OCI-LY7 (cell line): Measurements from ENCODE around the gene LRRC10B.

Experiments used
- EZH2phosphoT487 ChIP-seq: fragments of 200-600 bp; sonication (generic); IDR thresholded peaks from 2 replicates; pipeline ENCODE4 v1.6.1; 2018; ENCODE audit warnings: low read depth, borderline replicate concordance, mild to moderate bottlenecking, mixed run types, antibody characterized with exemption, low read length, moderate library complexity, mixed read lengths
- TF ChIP-seq, protein P1 (sequence below): fragments of 200-600 bp; sonication (generic); conservative IDR thresholded peaks from 2 replicates; pipeline ENCODE4 v1.5.1; 2014; ENCODE audit warnings: mild to moderate bottlenecking, antibody characterized with exemption, low read length, moderate library complexity, mixed read lengths

DNA sequence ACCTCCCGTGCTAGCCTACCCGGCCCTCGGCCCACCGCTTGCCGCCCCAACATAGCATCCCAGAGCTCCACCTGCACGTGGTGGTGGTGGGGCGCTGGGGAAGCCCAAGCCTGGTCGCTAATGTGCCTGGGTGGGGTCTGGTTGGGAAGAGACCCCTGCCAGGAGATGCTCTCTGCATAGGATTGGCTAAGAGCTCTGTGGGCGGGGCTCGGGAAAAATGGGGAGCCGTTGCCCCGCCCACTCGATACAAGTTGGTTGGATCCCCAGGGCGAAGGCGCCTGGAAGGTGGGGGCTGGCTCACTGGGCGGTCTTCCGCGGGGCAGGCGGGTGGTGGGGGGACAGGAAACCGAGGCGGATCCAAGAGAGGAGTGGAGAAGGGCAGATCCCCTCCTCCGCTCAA lies 7.6 kb downstream of the LRRC10B start:
- TF ChIP-seq, protein P1, sequence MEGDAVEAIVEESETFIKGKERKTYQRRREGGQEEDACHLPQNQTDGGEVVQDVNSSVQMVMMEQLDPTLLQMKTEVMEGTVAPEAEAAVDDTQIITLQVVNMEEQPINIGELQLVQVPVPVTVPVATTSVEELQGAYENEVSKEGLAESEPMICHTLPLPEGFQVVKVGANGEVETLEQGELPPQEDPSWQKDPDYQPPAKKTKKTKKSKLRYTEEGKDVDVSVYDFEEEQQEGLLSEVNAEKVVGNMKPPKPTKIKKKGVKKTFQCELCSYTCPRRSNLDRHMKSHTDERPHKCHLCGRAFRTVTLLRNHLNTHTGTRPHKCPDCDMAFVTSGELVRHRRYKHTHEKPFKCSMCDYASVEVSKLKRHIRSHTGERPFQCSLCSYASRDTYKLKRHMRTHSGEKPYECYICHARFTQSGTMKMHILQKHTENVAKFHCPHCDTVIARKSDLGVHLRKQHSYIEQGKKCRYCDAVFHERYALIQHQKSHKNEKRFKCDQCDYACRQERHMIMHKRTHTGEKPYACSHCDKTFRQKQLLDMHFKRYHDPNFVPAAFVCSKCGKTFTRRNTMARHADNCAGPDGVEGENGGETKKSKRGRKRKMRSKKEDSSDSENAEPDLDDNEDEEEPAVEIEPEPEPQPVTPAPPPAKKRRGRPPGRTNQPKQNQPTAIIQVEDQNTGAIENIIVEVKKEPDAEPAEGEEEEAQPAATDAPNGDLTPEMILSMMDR = no peak
- no peak for TF ChIP-seq EZH2phosphoT487
